ENCODE data around the gene TTLL9. TPM values are rescaled to one million over a fixed set of nuclear protein-coding genes. Genes with fewer than 3 reads are reported as not detected.

Gene TTLL9
- total and polyA plus RNA-seq, 4 donors = 0.06 to 0.08 TPM; not detected in 2

- WGBS = 23% methylated on average over 45 of the region's 45 CpGs
These were observed 21.0 kb upstream of the TTLL9 start for GRCh38 chr20:31849306-31849930.

More at GRCh38 chr20:31849306-31849930, 21.0 kb upstream of the TTLL9 start:
- Histone ChIP-seq H3K9ac (ENCODE audit: low read depth in 1 of 2, low read length in 2 of 2) (no peak overlapping the region), H3K9me3 (ENCODE audit: control insufficient read depth in 4 of 4, low read length in 3 of 4) (no peaks in the 10 kb centered on the region), H3K27me3 (ENCODE audit: control insufficient read depth in 4 of 4, insufficient read depth in 4 of 4, low read length in 3 of 4) (peaks cover 0 to 3% (median 2%) of the 10 kb centered on the region in 4 donors), H3K36me3 (ENCODE audit: control insufficient read depth in 4 of 4, insufficient read depth in 3 of 4, low read depth in 1 of 4, low read length in 3 of 4) (no peaks in the 10 kb centered on the region), H3K4me3 (ENCODE audit: low read depth in 1 of 3, low read length in 3 of 3) (no peak overlapping the region), H3K4me1 (ENCODE audit: control insufficient read depth in 4 of 4, insufficient read depth in 4 of 4, low read length in 3 of 4) (no peaks in the 10 kb centered on the region), H3K27ac (ENCODE audit: low read depth in 1 of 2, low read length in 2 of 2) (no peak overlapping the region)
- TF ChIP-seq FOXA1 (IDR thresholded peaks at IDR 0.05) (no peak), RAD21 (IDR thresholded peaks at IDR 0.05) (no peak), JUND (IDR thresholded peaks at IDR 0.05) (no peak), HNF4A (conservative IDR thresholded peaks at IDR 0.05) (no peak), FOXA2 (IDR thresholded peaks at IDR 0.05) (no peak), ZBTB33 (IDR thresholded peaks at IDR 0.05) (no peak), HNF4G (IDR thresholded peaks at IDR 0.05) (no peak), SP1 (IDR thresholded peaks at IDR 0.05) (no peak), TAF1 (conservative IDR thresholded peaks at IDR 0.05) (no peak), CTCF (IDR thresholded peaks at IDR 0.05; ENCODE audit: low read depth, low read length, missing input control) (no peak), GABPA (IDR thresholded peaks at IDR 0.05 in 1 of 2, conservative IDR thresholded peaks at IDR 0.05 in 1 of 2) (no peak), EGR1 (IDR thresholded peaks at IDR 0.05; ENCODE audit: low read depth in 2 of 2) (no peak), RXRA (IDR thresholded peaks at IDR 0.05) (no peak), MAX (IDR thresholded peaks at IDR 0.05) (no peak), YY1 (IDR thresholded peaks at IDR 0.05) (no peak), NR2F2 (IDR thresholded peaks at IDR 0.05) (no peak)
- TF ChIP-seq, protein P1, sequence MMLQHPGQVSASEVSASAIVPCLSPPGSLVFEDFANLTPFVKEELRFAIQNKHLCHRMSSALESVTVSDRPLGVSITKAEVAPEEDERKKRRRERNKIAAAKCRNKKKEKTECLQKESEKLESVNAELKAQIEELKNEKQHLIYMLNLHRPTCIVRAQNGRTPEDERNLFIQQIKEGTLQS (IDR thresholded peaks at IDR 0.05) = no peak
- TF ChIP-seq, protein P2, sequence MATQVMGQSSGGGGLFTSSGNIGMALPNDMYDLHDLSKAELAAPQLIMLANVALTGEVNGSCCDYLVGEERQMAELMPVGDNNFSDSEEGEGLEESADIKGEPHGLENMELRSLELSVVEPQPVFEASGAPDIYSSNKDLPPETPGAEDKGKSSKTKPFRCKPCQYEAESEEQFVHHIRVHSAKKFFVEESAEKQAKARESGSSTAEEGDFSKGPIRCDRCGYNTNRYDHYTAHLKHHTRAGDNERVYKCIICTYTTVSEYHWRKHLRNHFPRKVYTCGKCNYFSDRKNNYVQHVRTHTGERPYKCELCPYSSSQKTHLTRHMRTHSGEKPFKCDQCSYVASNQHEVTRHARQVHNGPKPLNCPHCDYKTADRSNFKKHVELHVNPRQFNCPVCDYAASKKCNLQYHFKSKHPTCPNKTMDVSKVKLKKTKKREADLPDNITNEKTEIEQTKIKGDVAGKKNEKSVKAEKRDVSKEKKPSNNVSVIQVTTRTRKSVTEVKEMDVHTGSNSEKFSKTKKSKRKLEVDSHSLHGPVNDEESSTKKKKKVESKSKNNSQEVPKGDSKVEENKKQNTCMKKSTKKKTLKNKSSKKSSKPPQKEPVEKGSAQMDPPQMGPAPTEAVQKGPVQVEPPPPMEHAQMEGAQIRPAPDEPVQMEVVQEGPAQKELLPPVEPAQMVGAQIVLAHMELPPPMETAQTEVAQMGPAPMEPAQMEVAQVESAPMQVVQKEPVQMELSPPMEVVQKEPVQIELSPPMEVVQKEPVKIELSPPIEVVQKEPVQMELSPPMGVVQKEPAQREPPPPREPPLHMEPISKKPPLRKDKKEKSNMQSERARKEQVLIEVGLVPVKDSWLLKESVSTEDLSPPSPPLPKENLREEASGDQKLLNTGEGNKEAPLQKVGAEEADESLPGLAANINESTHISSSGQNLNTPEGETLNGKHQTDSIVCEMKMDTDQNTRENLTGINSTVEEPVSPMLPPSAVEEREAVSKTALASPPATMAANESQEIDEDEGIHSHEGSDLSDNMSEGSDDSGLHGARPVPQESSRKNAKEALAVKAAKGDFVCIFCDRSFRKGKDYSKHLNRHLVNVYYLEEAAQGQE (IDR thresholded peaks at IDR 0.05) = no peak
- no peak for DNase-seq (ENCODE audit: low spot score)
